GM08714 (cell line): ENCODE measurements around the gene SIGLEC12.

Source experiments
- H3K4me3 ChIP-seq: fragments of 200-500 bp; sonication (Bioruptor generic); 2 replicates; pipeline ENCODE4 v1.5.1; 2014; ENCODE audit warnings: mild to moderate bottlenecking, low read length, inconsistent platforms
- ZNF274 ChIP-seq: IDR thresholded peaks from 2 replicates; pipeline ENCODE4 v1.6.1; 2012; ENCODE audit warnings: mild to moderate bottlenecking, low read depth, low read length

The SIGLEC12 gene

DNA sequence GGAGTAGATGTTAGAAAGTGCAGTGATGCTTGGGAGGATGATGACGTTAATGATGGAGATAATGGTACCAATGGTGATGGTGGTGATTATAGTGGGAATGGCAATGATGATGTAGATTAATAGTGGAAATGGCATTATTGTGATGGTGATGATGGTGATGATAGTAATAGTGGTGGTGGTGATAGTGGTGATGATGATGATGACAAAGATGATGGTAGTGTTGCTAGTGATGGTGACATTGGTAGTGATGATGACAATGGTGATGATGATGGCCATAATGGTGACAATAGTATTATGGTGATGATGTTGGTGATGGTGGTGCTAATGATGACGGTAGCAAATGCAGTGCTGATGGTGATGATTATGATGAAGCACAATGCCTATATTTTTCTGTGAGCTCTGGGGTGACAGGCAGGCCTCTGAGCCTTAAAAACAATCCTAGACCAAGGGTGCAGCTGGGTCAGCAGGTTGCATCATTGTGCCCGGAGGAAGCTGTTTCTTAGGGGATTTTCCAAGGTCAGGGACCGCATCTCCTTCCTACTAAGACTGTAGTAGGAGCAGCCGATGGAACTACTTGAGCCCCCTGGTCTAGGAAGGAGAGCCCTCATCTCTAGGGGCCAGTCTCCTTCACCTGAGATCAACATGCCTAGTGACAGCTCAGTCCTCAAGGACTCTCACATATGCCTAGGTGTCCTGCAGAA lies 15.5 kb downstream of the SIGLEC12 start:
- H3K4me3 ChIP-seq: no peak overlapping the region
- TF ChIP-seq ZNF274: no peak

GRCh38 chr19:51480590-51480989 lies 21.0 kb downstream of the SIGLEC12 start:
- no peak for TF ChIP-seq ZNF274
- no peak overlapping the region for H3K4me3 ChIP-seq

GRCh38 chr19:51479531-51480331 lies 21.9 kb downstream of the SIGLEC12 start:
- TF ChIP-seq ZNF274: no peak
- no peak overlapping the region for H3K4me3 ChIP-seq

DNA sequence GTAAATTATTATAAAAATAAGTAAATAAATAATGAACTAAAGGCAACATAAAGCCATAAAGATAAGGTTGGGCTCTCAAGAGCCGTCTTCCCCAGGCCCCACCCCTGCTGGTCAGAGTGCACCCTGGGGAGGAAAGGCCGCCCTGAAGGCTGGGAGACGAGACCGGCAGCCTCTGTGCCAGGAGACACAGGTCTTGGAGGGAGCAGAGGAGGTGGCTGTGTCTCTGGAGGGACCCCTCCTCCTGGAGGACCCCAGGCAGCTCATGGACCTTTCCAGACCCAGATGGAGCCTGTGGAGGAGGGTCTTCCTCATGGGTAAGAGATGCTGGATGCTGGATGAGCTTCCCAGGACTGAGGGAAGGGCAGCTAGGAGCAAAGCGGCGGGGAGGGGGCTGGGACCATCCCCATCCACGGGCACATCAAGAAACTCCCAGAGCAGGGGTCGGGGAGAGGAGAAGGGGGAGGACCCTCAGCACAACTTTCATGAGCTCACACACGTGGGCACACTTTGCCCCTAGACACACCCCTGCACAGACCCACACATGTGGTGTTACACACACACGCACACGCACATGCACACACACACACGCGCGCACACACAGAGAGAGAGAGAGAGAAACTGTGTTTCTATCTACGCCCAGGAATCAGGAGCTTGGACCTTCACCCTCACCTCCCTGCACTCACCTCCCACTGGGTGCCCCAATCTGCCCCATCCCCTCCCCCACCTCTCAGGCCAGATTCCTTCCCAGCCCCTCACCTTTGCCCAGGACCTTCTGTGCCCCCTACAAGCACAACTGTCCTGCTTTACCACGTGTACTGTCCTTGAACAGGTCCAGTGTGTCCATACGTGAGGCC lies 23.0 kb downstream of the SIGLEC12 start, which contains the start of gene CEACAM18:
Gene CEACAM18, plus strand, starts transcription at position 159 of the 854 bp plus-strand sequence.
- TF ChIP-seq ZNF274: no peak
- no peak within 1 kb of the TSS for H3K4me3 ChIP-seq

DNA sequence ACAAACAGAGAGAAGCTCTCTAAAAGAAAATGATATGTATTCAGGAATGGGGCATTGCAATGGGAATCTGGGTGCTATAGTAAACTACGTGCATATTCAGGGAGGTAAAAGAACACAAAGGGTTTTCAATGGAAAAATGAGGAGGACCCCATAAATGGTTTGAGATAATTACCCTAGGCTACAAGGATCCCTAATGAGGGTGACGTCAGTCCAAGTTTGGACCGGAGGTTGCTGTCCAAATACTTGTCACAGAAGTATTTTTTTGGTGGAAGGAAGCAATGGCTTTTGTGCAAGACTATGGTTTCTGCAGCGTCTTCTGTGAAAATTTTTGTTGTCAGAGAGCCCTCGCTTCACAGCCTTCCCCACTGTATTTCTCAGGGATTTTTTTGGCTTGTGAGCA lies 24.3 kb downstream of the SIGLEC12 start:
- no peak overlapping the region for H3K4me3 ChIP-seq
- TF ChIP-seq ZNF274: no peak

GRCh38 chr19:51476164-51476563 lies 25.4 kb downstream of the SIGLEC12 start:
- TF ChIP-seq ZNF274: no peak
- H3K4me3 ChIP-seq: no peak overlapping the region

DNA sequence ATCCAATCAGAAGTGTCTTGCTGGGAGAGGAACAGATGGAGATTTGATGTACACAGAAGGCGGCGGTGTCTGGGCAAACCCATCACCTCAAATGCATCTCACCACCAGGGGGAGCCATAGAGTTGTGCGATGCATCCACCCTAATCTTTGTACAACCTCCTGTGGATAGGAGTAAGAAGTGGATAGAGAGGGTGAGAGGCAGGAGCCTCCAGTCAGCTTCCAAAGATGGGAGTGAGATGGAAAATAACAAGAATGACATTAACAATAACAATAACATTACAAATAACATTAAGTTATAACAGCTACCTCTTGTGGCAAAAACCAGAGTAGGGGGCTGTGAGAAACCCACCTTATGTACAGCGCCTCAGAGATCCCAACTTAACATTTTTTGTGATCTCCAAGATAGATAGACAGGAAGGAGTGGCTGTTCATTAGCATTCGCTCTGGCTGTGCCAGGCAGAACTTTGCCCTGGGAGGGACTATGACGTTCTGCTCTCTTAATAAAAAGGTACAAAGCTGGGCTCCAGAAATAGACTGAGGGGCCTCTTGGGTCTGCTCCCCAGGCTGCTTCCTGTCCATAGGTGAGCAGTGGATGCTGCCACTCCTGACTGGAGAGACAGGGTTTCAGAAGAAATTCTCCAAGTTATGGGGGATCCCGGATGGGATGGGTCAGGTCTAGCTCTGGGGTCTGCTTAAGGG lies 28.4 kb downstream of the SIGLEC12 start:
- H3K4me3 ChIP-seq: no peak overlapping the region
- no peak for TF ChIP-seq ZNF274

GRCh38 chr19:51472607-51473006 lies 29.0 kb downstream of the SIGLEC12 start:
- no peak overlapping the region for H3K4me3 ChIP-seq
- no peak for TF ChIP-seq ZNF274

GRCh38 chr19:51471527-51471926 lies 30.1 kb downstream of the SIGLEC12 start:
- H3K4me3 ChIP-seq: no peak overlapping the region
- no peak for TF ChIP-seq ZNF274

GRCh38 chr19:51470966-51471365 lies 30.6 kb downstream of the SIGLEC12 start:
- H3K4me3 ChIP-seq: no peak overlapping the region
- TF ChIP-seq ZNF274: no peak

GRCh38 chr19:51469629-51470028 lies 32.0 kb downstream of the SIGLEC12 start:
- no peak overlapping the region for H3K4me3 ChIP-seq
- TF ChIP-seq ZNF274: no peak

GRCh38 chr19:51469162-51469561 lies 32.4 kb downstream of the SIGLEC12 start:
- H3K4me3 ChIP-seq: no peak overlapping the region
- TF ChIP-seq ZNF274: no peak

DNA sequence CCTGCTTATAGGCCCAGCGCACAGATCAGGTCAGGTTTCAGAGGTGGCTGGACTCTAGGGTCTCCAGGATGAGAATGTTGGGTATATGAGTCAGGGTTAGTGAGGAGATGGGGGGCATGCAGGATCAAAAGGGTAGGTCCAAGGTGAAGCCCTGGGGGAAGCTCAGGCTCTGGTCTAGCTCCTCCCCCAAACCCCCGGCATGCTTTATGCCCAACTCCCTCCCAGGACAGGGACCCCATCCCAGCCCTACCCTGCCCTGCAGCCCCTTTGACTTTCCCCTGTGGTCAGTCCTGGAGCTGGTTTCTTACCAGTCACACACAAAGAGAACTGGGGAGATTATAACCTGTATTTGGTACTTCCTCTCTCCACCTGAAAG lies 33.1 kb downstream of the SIGLEC12 start:
- no peak for TF ChIP-seq ZNF274
- no peak overlapping the region for H3K4me3 ChIP-seq
